Neuron (in vitro differentiated cells): ENCODE measurements around the gene UNC13B.
"Not testable (repeated sequence)": the region's sequence is repeated elsewhere in the genome, so short reads cannot be mapped to it uniquely, and the experiment has no call there.

Experiments
- H2AFZ ChIP-seq: one replicate; pipeline ENCODE4 v1.6.1; 2013; ENCODE audit warnings: low read depth, mild to moderate bottlenecking, inconsistent platforms, low read length, moderate library complexity
- H3K27me3 ChIP-seq: one replicate; pipeline ENCODE4 v1.6.1; 2013; ENCODE audit warnings: low read length; ENCODE audit not compliant: insufficient read depth
- H3K36me3 ChIP-seq: one replicate; pipeline ENCODE4 v1.6.1; 2013; ENCODE audit warnings: low read length; ENCODE audit not compliant: insufficient read depth
- H3K4me1 ChIP-seq: one replicate; pipeline ENCODE4 v1.6.1; 2013; ENCODE audit warnings: low read length; ENCODE audit not compliant: insufficient read depth
- H3K4me3 ChIP-seq: 2 replicates; pipeline ENCODE4 v1.5.1; 2013; ENCODE audit warnings: mild to moderate bottlenecking, low read length, moderate library complexity
- H3K9me3 ChIP-seq: one replicate; pipeline ENCODE4 v1.6.1; 2013; ENCODE audit warnings: low read length

The UNC13B gene

GRCh38 chr9:35211854-35212253 is 50.0 kb downstream of the UNC13B start:
- no peak overlapping the region for H3K4me3 ChIP-seq

GRCh38 chr9:35220659-35221338 is 59.0 kb downstream of the UNC13B start:
- H3K4me1 ChIP-seq: no peaks in the 10 kb centered on the region
- no peak overlapping the region for H3K4me3 ChIP-seq
- H2AFZ ChIP-seq: no peak overlapping the region
- peaks cover 3% of the 10 kb centered on the region for H3K9me3 ChIP-seq
- H3K27me3 ChIP-seq: no peaks in the 10 kb centered on the region
- no peaks in the 10 kb centered on the region for H3K36me3 ChIP-seq

More at GRCh38 chr9:35211854-35212253, 50.0 kb downstream of the UNC13B start:
- Histone ChIP-seq H3K4me1 (no peaks in the 10 kb centered on the region), H3K27me3 (no peaks in the 10 kb centered on the region), H3K36me3 (no peaks in the 10 kb centered on the region), H2AFZ (no peak overlapping the region), H3K9me3 (peaks cover 1% of the 10 kb centered on the region)

DNA sequence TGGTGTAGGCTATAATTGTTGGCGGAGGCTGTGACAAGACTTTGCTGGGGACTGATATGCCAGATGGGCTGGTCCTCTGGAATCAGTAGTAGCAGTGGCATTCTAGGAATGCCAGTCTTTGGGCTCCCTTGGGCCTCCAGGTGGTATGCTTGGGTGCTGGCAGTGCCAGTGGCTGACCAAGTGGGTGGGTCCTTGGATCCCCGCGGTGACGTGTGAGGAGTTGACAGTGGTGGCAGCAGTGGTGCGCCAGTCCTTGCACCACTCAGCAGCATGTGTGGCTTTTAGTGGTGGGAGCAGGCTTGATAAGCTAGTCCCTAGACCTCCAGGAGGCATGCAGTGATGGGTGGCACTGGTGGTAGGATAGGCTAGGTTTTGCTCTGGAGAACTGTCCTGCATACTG is 63.9 kb downstream of the UNC13B start:
- Histone ChIP-seq H2AFZ (no peak overlapping the region), H3K4me1 (no peaks in the 10 kb centered on the region), H3K36me3 (no peaks in the 10 kb centered on the region), H3K4me3 (no peak overlapping the region), H3K27me3 (no peaks in the 10 kb centered on the region), H3K9me3 (peaks cover 3% of the 10 kb centered on the region)

DNA sequence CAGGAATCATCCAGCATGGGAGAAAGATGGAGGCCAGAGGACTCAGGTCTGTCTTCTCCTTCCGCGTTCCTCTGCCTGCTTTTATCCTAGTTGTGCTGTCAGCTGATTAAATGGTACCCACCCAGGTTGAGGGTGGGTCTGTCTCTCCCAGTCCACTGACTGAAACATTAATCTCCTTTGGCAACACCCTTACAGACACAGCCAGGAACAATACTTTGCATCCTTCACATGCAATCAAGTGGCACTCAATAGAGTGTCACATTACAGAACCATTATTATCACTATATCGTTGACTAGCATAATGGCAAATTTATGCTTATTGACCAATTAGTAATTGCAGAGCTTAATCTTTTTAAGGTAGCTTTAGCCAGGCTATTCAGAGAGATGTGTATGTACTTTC is 64.8 kb downstream of the UNC13B start:
- no peaks in the 10 kb centered on the region for H3K27me3 ChIP-seq
- H3K4me1 ChIP-seq: no peaks in the 10 kb centered on the region
- H3K36me3 ChIP-seq: no peaks in the 10 kb centered on the region
- H3K4me3 ChIP-seq: no peak overlapping the region
- H3K9me3 ChIP-seq: peaks cover 3% of the 10 kb centered on the region
- H2AFZ ChIP-seq: no peak overlapping the region

GRCh38 chr9:35227284-35227683 is 65.5 kb downstream of the UNC13B start:
- no peak overlapping the region for H2AFZ ChIP-seq
- H3K9me3 ChIP-seq: peaks cover 3% of the 10 kb centered on the region
- H3K4me1 ChIP-seq: no peaks in the 10 kb centered on the region
- H3K36me3 ChIP-seq: no peaks in the 10 kb centered on the region
- H3K4me3 ChIP-seq: no peak overlapping the region
- H3K27me3 ChIP-seq: no peaks in the 10 kb centered on the region

DNA sequence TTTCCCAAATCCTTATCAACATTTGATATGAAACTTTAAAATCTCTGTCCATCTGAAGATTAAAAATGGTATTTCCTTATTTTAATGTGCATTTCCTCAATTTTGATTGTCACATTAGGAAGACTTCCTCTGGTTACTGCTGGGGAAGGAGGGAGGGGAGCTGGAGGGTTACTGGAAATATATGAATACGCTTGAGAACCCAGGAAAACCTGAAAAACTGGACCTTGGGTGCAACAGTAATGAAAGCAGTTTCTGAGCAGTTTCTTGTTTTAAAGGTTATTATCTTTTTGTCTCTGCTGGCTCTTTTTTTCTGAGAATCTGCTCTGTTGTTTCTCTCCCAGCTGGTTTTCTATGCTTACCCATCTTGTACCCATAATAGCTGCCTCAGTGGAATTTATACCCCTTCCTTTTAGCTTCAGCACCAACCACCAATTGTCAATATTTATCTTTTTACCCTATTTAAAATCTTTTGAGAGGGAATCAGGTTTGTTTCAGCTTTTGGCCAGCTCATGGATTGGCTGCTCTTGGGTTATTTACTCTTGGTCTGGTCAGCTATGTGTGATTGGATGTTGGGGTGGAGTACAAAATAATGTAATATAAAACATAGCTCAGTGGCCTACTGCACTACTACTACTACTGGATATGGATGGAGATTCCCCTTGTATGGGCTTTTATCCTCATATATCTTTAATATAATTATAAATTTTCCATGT is 67.4 kb downstream of the UNC13B start:
- no peaks in the 10 kb centered on the region for H3K27me3 ChIP-seq
- no peak overlapping the region for H2AFZ ChIP-seq
- no peaks in the 10 kb centered on the region for H3K36me3 ChIP-seq
- no peak overlapping the region for H3K4me3 ChIP-seq
- no peaks in the 10 kb centered on the region for H3K4me1 ChIP-seq
- H3K9me3 ChIP-seq: peaks cover 3% of the 10 kb centered on the region

DNA sequence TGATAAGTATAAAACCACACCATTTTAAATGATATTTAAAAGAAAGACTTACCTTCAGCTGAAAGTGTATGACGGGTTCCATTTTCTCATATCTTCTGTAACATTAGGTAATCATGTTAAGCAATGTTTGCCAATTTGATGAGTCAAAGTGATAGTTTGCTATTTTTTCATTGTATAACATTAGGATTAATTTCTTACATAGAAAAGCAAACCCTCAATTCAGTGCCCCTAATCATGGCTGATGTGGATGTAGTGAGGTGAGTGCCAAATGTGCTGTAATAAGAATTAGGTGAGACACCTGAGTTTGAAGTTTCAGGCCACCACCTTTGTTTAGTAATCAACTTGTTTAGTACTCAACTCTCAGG is 68.0 kb downstream of the UNC13B start:
- H3K36me3 ChIP-seq: no peaks in the 10 kb centered on the region
- H2AFZ ChIP-seq: no peak overlapping the region
- no peaks in the 10 kb centered on the region for H3K27me3 ChIP-seq
- no peaks in the 10 kb centered on the region for H3K4me1 ChIP-seq
- no peak overlapping the region for H3K4me3 ChIP-seq
- peaks cover 3% of the 10 kb centered on the region for H3K9me3 ChIP-seq

DNA sequence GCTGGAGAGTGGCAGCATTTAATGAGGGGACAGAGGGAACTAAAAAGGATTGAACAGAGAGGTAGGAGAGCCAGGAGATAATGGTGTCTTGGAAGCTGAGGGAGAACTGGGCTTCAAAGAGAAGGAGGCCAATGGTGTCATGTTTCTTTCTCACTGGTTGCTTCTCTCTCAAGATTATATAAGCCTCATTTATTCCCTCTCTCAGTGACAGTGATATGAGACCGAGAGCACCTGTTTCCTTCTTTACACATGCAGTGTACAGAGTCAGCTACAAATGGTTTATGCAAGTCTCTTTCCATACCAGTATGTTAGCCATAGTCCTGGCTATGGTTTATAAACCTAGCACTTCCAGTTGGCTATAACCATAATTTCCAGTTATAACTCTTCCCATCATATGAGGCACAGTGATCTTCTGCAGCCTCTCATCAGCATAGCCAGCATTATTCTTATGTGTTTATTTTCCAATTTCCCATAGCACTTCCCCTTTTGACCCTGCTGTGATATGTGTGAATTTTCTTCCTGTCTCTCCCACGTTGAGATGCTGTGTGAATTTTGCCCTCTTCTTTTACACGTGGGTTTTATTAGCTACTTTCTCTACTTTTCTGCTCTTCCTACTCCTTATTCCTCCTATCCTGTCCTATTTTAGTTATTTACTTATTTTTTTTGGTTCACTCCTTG is 71.2 kb downstream of the UNC13B start:
- Histone ChIP-seq H3K27me3 (no peaks in the 10 kb centered on the region), H3K36me3 (no peaks in the 10 kb centered on the region), H3K9me3 (no peaks in the 10 kb centered on the region), H3K4me3 (no peak overlapping the region), H2AFZ (no peak overlapping the region), H3K4me1 (no peaks in the 10 kb centered on the region)

DNA sequence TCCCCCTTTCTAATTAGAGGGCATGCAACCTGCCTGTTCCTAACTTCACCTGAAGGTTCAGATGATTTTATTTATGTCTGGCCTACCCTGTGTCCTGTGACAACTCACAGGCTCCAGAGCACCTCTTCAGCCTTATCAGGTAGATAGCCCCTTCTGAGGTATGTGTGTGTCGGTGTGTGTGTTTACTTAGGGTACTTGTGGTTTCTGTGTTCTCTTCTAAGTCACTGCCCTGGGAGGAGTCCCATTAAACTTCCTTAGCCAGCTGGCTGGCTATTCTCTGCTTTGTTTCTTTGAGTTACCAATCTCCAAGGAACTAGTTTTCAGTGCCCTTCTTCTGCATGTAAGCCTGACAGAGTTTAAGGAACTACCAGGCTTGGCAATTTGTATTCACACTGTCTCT is 74.9 kb downstream of the UNC13B start:
- Histone ChIP-seq H2AFZ (no peak overlapping the region), H3K27me3 (no peaks in the 10 kb centered on the region), H3K9me3 (peaks cover 1% of the 10 kb centered on the region), H3K4me1 (no peaks in the 10 kb centered on the region), H3K36me3 (no peaks in the 10 kb centered on the region), H3K4me3 (no peak overlapping the region)

DNA sequence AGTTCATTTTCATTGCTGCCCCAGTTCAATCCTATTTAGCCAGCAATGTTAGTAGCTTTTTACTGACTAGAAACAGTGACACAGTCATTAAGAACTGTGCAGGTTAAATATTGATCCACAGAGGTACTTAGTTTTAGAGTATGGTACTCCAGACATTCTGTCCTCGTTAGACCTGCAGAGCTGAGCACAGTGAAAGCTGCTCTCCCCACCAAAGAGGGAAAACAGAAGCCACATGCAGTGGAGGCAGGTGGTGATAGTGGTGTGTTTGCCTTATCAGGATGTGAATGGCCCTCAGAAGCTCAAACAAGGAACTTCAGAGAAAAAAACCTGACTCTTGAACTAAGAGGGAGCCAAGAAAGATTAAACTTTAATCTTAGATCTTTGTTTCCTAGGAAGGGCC is 75.5 kb downstream of the UNC13B start:
- Histone ChIP-seq H3K9me3 (peaks cover 1% of the 10 kb centered on the region), H3K27me3 (no peaks in the 10 kb centered on the region), H3K4me1 (no peaks in the 10 kb centered on the region), H3K36me3 (no peaks in the 10 kb centered on the region), H2AFZ (no peak overlapping the region), H3K4me3 (no peak overlapping the region)

DNA sequence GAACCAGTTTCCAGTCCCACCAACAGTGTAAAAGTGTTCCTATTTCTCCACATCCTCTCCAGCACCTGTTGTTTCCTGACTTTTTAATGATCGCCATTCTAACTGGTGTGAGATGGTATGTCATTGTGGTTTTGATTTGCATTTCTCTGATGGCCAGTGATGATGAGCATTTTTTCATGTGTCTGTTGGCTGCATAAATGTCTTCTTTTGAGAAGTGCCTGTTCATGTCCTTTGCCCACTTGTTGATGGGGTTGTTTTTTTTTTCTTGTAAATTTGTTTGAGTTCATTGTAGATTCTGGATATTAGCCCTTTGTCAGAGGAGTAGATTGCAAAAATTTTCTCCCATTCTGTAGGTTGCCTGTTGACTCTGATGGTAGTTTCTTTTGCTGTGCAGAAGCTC is 84.1 kb downstream of the UNC13B start:
- not testable (repeated sequence) for H3K36me3 ChIP-seq, H2AFZ ChIP-seq, H3K4me3 ChIP-seq, H3K27me3 ChIP-seq, H3K9me3 ChIP-seq, H3K4me1 ChIP-seq

GRCh38 chr9:35253075-35253474 is 91.3 kb downstream of the UNC13B start:
- H2AFZ ChIP-seq: no peak overlapping the region
- no peaks in the 10 kb centered on the region for H3K27me3 ChIP-seq
- H3K4me3 ChIP-seq: no peak overlapping the region
- no peaks in the 10 kb centered on the region for H3K36me3 ChIP-seq
- H3K4me1 ChIP-seq: no peaks in the 10 kb centered on the region
- peaks cover 2% of the 10 kb centered on the region for H3K9me3 ChIP-seq

- Histone ChIP-seq H3K9me3 (peaks cover 2% of the 10 kb centered on the region), H3K27me3 (no peaks in the 10 kb centered on the region), H3K4me1 (no peaks in the 10 kb centered on the region), H2AFZ (no peak overlapping the region), H3K4me3 (no peak overlapping the region), H3K36me3 (no peaks in the 10 kb centered on the region)
Measured at GRCh38 chr9:35254237-35254636, 92.4 kb downstream of the UNC13B start.
